ENCODE data around the gene TSPEAR. TPM values are rescaled to one million over a fixed set of nuclear protein-coding genes. Genes with fewer than 3 reads are reported as not detected.
A peak's percentile ranks its signal among the peaks of the same experiment; 100 is the strongest.
"Not testable (repeated sequence)": the region's sequence is repeated elsewhere in the genome, so short reads cannot be mapped to it uniquely, and the experiment has no call there.

TSPEAR gene
- total RNA-seq, 1 experiment from 2014 or later = not detected

GRCh38 chr21:44677881-44678280 lies 33.5 kb downstream of the TSPEAR start:
- in situ Hi-C loops (cut with HindIII; ENCODE audit: low pct_unique_long_range_greater_than_20kb, low sequenced_read_pairs) = no loop called here

GRCh38 chr21:44671911-44672310 lies 39.5 kb downstream of the TSPEAR start:
- no peak for DNase-seq (ENCODE audit: low read depth, low spot score)
- in situ Hi-C loops (cut with HindIII; ENCODE audit: low pct_unique_long_range_greater_than_20kb, low sequenced_read_pairs) = no loop called here

More at GRCh38 chr21:44677881-44678280, 33.5 kb downstream of the TSPEAR start:
- DNase-seq (ENCODE audit: low read depth, low spot score) = no peak

GRCh38 chr21:44670642-44671432 lies 40.5 kb downstream of the TSPEAR start:
- no peak for DNase-seq (ENCODE audit: low read depth, low spot score)
- in situ Hi-C loops (cut with HindIII; ENCODE audit: low pct_unique_long_range_greater_than_20kb, low sequenced_read_pairs) = no loop called here

GRCh38 chr21:44667612-44668011 lies 43.8 kb downstream of the TSPEAR start:
- in situ Hi-C loops (cut with HindIII; ENCODE audit: low pct_unique_long_range_greater_than_20kb, low sequenced_read_pairs) = no loop called here

GRCh38 chr21:44666401-44667320 lies 44.7 kb downstream of the TSPEAR start, which contains the start of gene KRTAP12-2:
Gene KRTAP12-2, minus strand, starts transcription at chr21:44666927. Its CDS starts 41 bp downstream, at chr21:44666886.
- DNase-seq (ENCODE audit: low read depth, low spot score) = no peak
- in situ Hi-C loops (cut with HindIII; ENCODE audit: low pct_unique_long_range_greater_than_20kb, low sequenced_read_pairs) = no loop called here

More at GRCh38 chr21:44667612-44668011, 43.8 kb downstream of the TSPEAR start:
- DNase-seq (ENCODE audit: low read depth, low spot score) = no peak

GRCh38 chr21:44664691-44665090 lies 46.7 kb downstream of the TSPEAR start:
- in situ Hi-C loops (cut with HindIII; ENCODE audit: low pct_unique_long_range_greater_than_20kb, low sequenced_read_pairs) = no loop called here

GRCh38 chr21:44661567-44661966 lies 49.8 kb downstream of the TSPEAR start:
- DNase-seq (ENCODE audit: low read depth, low spot score); in situ Hi-C loops (cut with HindIII; ENCODE audit: low pct_unique_long_range_greater_than_20kb, low sequenced_read_pairs): not testable (repeated sequence)

More at GRCh38 chr21:44664691-44665090, 46.7 kb downstream of the TSPEAR start:
- no peak for DNase-seq (ENCODE audit: low read depth, low spot score)

GRCh38 chr21:44658913-44659595 lies 52.3 kb downstream of the TSPEAR start:
- no peak for DNase-seq (ENCODE audit: low read depth, low spot score)
- in situ Hi-C loops (cut with HindIII; ENCODE audit: low pct_unique_long_range_greater_than_20kb, low sequenced_read_pairs) = no loop called here

GRCh38 chr21:44658541-44658910 lies 52.8 kb downstream of the TSPEAR start:
- no peak for DNase-seq (ENCODE audit: low read depth, low spot score)
- in situ Hi-C loops (cut with HindIII; ENCODE audit: low pct_unique_long_range_greater_than_20kb, low sequenced_read_pairs) = no loop called here

GRCh38 chr21:44657635-44658540 lies 53.5 kb downstream of the TSPEAR start, which contains the start of gene KRTAP12-3:
Gene KRTAP12-3, plus strand, starts transcription at chr21:44657932. Its CDS starts 48 bp downstream, at chr21:44657980.
- in situ Hi-C loops (cut with HindIII; ENCODE audit: low pct_unique_long_range_greater_than_20kb, low sequenced_read_pairs) = no loop called here

GRCh38 chr21:44656868-44657267 lies 54.5 kb downstream of the TSPEAR start:
- in situ Hi-C loops (cut with HindIII; ENCODE audit: low pct_unique_long_range_greater_than_20kb, low sequenced_read_pairs) = no loop called here
- DNase-seq (ENCODE audit: low read depth, low spot score) = no peak

More at GRCh38 chr21:44657635-44658540, 53.5 kb downstream of the TSPEAR start, which contains the start of gene KRTAP12-3:
- no peak for DNase-seq (ENCODE audit: low read depth, low spot score)

GRCh38 chr21:44654576-44655175 lies 56.7 kb downstream of the TSPEAR start, which contains the start of gene KRTAP12-4:
Gene KRTAP12-4, minus strand, starts transcription at chr21:44654659. Its CDS starts 45 bp downstream, at chr21:44654614.
- in situ Hi-C loops (cut with HindIII; ENCODE audit: low pct_unique_long_range_greater_than_20kb, low sequenced_read_pairs) = no loop called here
- DNase-seq (ENCODE audit: low read depth, low spot score) = no peak

- in situ Hi-C loops (cut with HindIII; ENCODE audit: low pct_unique_long_range_greater_than_20kb, low sequenced_read_pairs) = no loop called here
- DNase-seq (ENCODE audit: low read depth, low spot score) = no peak
Measured at GRCh38 chr21:44653656-44654575, 57.5 kb downstream of the TSPEAR start.

- DNase-seq (ENCODE audit: low read depth, low spot score) = peak; percentile 34
- in situ Hi-C loops (cut with HindIII; ENCODE audit: low pct_unique_long_range_greater_than_20kb, low sequenced_read_pairs) = no loop called here
Measured at GRCh38 chr21:44653123-44653522, 58.2 kb downstream of the TSPEAR start.

GRCh38 chr21:44650973-44651675 lies 60.2 kb downstream of the TSPEAR start:
- in situ Hi-C loops (cut with HindIII; ENCODE audit: low pct_unique_long_range_greater_than_20kb, low sequenced_read_pairs) = no loop called here

More at GRCh38 chr21:44650973-44651675, 60.2 kb downstream of the TSPEAR start:
- DNase-seq (ENCODE audit: low read depth, low spot score) = no peak
